ENCODE measurements around the gene EHD4. TPM values are rescaled to one million over a fixed set of nuclear protein-coding genes. Genes with fewer than 3 reads are reported as not detected.

Gene EHD4
- total and polyA plus RNA-seq, 9 of the 15 experiments (the other 6 are each of a cell fraction or from before 2014, with no cell fraction given), result 0.89 to 10.3 (median 6.4) TPM

- TF ChIP-seq, protein P1, sequence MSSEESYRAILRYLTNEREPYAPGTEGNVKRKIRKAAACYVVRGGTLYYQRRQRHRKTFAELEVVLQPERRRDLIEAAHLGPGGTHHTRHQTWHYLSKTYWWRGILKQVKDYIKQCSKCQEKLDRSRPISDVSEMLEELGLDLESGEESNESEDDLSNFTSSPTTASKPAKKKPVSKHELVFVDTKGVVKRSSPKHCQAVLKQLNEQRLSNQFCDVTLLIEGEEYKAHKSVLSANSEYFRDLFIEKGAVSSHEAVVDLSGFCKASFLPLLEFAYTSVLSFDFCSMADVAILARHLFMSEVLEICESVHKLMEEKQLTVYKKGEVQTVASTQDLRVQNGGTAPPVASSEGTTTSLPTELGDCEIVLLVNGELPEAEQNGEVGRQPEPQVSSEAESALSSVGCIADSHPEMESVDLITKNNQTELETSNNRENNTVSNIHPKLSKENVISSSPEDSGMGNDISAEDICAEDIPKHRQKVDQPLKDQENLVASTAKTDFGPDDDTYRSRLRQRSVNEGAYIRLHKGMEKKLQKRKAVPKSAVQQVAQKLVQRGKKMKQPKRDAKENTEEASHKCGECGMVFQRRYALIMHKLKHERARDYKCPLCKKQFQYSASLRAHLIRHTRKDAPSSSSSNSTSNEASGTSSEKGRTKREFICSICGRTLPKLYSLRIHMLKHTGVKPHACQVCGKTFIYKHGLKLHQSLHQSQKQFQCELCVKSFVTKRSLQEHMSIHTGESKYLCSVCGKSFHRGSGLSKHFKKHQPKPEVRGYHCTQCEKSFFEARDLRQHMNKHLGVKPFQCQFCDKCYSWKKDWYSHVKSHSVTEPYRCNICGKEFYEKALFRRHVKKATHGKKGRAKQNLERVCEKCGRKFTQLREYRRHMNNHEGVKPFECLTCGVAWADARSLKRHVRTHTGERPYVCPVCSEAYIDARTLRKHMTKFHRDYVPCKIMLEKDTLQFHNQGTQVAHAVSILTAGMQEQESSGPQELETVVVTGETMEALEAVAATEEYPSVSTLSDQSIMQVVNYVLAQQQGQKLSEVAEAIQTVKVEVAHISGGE (CRISPR knock-in tag; IDR thresholded peaks at IDR 0.05), result no peak
- TF ChIP-seq NR2C1 (IDR thresholded peaks at IDR 0.05), result no peak
- TF ChIP-seq NR2C1 (tag; IDR thresholded peaks at IDR 0.05), result no peak
- no peak for TF ChIP-seq CSDE1 (IDR thresholded peaks at IDR 0.05)
- no peak for TF ChIP-seq NFE2L1 (tag; IDR thresholded peaks at IDR 0.05; ENCODE audit: borderline replicate concordance, low read depth)
- TF ChIP-seq, protein P2, sequence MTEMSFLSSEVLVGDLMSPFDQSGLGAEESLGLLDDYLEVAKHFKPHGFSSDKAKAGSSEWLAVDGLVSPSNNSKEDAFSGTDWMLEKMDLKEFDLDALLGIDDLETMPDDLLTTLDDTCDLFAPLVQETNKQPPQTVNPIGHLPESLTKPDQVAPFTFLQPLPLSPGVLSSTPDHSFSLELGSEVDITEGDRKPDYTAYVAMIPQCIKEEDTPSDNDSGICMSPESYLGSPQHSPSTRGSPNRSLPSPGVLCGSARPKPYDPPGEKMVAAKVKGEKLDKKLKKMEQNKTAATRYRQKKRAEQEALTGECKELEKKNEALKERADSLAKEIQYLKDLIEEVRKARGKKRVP (CRISPR knock-in tag; IDR thresholded peaks at IDR 0.05), result no peak
- TF ChIP-seq GTF2E2 (tag; IDR thresholded peaks at IDR 0.05), result no peak
- TF ChIP-seq RBFOX2 (IDR thresholded peaks at IDR 0.05; ENCODE audit: low read depth, low read length), result no peak
- no peak for TF ChIP-seq ZNF511 (CRISPR knock-in tag; IDR thresholded peaks at IDR 0.05)
- TF ChIP-seq HNRNPK (IDR thresholded peaks at IDR 0.05; ENCODE audit: low read depth, low read length, poor library complexity, severe bottlenecking), result no peak
- TF ChIP-seq ZFP91 (CRISPR knock-in tag; IDR thresholded peaks at IDR 0.05), result no peak
- 0 out of 4 replicates have a peak, but pooled peaks of 1 of the 2 experiments have one; percentile 56 for TF ChIP-seq RCOR1 (IDR thresholded peaks at IDR 0.05; ENCODE audit: borderline replicate concordance in 1 of 2, low read depth in 2 of 2, low read length in 2 of 2)
- no peak for TF ChIP-seq TCF7L2 (IDR thresholded peaks at IDR 0.05; ENCODE audit: low read depth, low read length)
- no peak for TF ChIP-seq KLF16 (IDR thresholded peaks at IDR 0.05)
- TF ChIP-seq, protein P3, sequence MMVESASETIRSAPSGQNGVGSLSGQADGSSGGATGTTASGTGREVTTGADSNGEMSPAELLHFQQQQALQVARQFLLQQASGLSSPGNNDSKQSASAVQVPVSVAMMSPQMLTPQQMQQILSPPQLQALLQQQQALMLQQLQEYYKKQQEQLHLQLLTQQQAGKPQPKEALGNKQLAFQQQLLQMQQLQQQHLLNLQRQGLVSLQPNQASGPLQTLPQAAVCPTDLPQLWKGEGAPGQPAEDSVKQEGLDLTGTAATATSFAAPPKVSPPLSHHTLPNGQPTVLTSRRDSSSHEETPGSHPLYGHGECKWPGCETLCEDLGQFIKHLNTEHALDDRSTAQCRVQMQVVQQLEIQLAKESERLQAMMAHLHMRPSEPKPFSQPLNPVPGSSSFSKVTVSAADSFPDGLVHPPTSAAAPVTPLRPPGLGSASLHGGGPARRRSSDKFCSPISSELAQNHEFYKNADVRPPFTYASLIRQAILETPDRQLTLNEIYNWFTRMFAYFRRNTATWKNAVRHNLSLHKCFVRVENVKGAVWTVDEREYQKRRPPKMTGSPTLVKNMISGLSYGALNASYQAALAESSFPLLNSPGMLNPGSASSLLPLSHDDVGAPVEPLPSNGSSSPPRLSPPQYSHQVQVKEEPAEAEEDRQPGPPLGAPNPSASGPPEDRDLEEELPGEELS (CRISPR knock-in tag; IDR thresholded peaks at IDR 0.05; ENCODE audit: borderline replicate concordance), result no peak
- TF ChIP-seq KAT8 (IDR thresholded peaks at IDR 0.05; ENCODE audit: low read depth), result no peak
- TF ChIP-seq RBM39 (optimal IDR thresholded peaks at IDR 0.05; ENCODE audit: low read depth, low read length), result no peak
- TF ChIP-seq NFE2 (IDR thresholded peaks at IDR 0.05; ENCODE audit: low read depth), result no peak
- peak; percentile 60; the same call in 1 of the 2 replicates for TF ChIP-seq RAD51 (IDR thresholded peaks at IDR 0.05; ENCODE audit: borderline replicate concordance, low read depth)
- TF ChIP-seq NFRKB (IDR thresholded peaks at IDR 0.05; ENCODE audit: low read depth), result no peak
Measured at GRCh38 chr15:41917767-41918430, 54.5 kb downstream of the EHD4 start (continued).

All from K562 (cell line).